WTC11 (cell line): Measurements from ENCODE around the gene CHN1. TPM values are rescaled to one million over a fixed set of nuclear protein-coding genes. Genes with fewer than 3 reads are reported as not detected.

Experiments used
- ATAC-seq: fragments of 200-7000 bp; cut with Tn5 transposase; 2 replicates; pipeline ENCODE4 v1.10.0; 2021; ENCODE audit warnings: mild to moderate bottlenecking, moderate library complexity
- CTCF ChIA-PET: fragments of 300-600 bp; sonication (Branson Sonifier 250); formaldehyde crosslinking; loops from one replicate; lab custom pipeline; 2021; ENCODE audit warnings: antibody characterized with exemption; lab: Charles Lee
- POLR2A ChIA-PET: fragments of 350-600 bp; sonication (Branson Sonifier 250); formaldehyde crosslinking; loops from one replicate; lab custom pipeline; 2021; ENCODE audit warnings: antibody characterized with exemption; lab: Charles Lee
- DNase-seq: peaks from one replicate; pipeline ENCODE4 v3.0.0; 2021; ENCODE audit warnings: low spot score
- H3K27ac Mint-ChIP-seq: 2 replicates; pipeline ENCODE4 v1.8.0; 2021; ENCODE audit warnings: mixed read lengths
- H3K27me3 Mint-ChIP-seq: 2 replicates; pipeline ENCODE4 v1.8.0; 2021; ENCODE audit warnings: low read depth, mild to moderate bottlenecking, moderate library complexity, mixed read lengths
- H3K36me3 Mint-ChIP-seq: 2 replicates; pipeline ENCODE4 v1.8.0; 2021; ENCODE audit warnings: mixed read lengths
- H3K4me1 Mint-ChIP-seq: 2 replicates; pipeline ENCODE4 v1.8.0; 2022; ENCODE audit warnings: mixed read lengths
- H3K4me3 Mint-ChIP-seq: 2 replicates; pipeline ENCODE4 v1.8.0; 2021; ENCODE audit warnings: mild to moderate bottlenecking, moderate library complexity, mixed read lengths
- H3K9me3 Mint-ChIP-seq: 2 replicates; pipeline ENCODE4 v1.8.0; 2021; ENCODE audit warnings: mixed read lengths
- E2F1 ChIP-seq: sonication (generic); formaldehyde crosslinking; IDR thresholded peaks from 2 replicates; pipeline ENCODE4 v1.8.0; 2022; ENCODE audit warnings: mild to moderate bottlenecking, missing genetic modification reagents
- ELF4 ChIP-seq: sonication (generic); formaldehyde crosslinking; IDR thresholded peaks from 2 replicates; pipeline ENCODE4 v1.8.1; 2022; ENCODE audit warnings: low read depth, mild to moderate bottlenecking, moderate library complexity, missing genetic modification reagents
- ETV6 ChIP-seq: sonication (generic); formaldehyde crosslinking; IDR thresholded peaks from 2 replicates; pipeline ENCODE4 v1.8.1; 2022; ENCODE audit warnings: mild to moderate bottlenecking, missing genetic modification reagents
- FOXJ3 ChIP-seq: sonication (generic); formaldehyde crosslinking; IDR thresholded peaks from 2 replicates; pipeline ENCODE4 v1.9.0; 2021; ENCODE audit warnings: missing genetic modification reagents, mild to moderate bottlenecking, borderline replicate concordance
- FOXP1 ChIP-seq: sonication (generic); formaldehyde crosslinking; IDR thresholded peaks from 2 replicates; pipeline ENCODE4 v1.8.0; 2022; ENCODE audit warnings: missing genetic modification reagents, mild to moderate bottlenecking, moderate library complexity, borderline replicate concordance
- GTF2I ChIP-seq: fragments of 250-450 bp; sonication (Bioruptor Pico); conservative IDR thresholded peaks from 2 replicates; pipeline ENCODE4 v1.4.0; 2021; ENCODE audit warnings: mild to moderate bottlenecking
- IRF1 ChIP-seq: sonication (generic); formaldehyde crosslinking; IDR thresholded peaks from 2 replicates; pipeline ENCODE4 v1.8.0; 2023; ENCODE audit warnings: missing genetic modification reagents
- MLX ChIP-seq: sonication (generic); formaldehyde crosslinking; IDR thresholded peaks from 2 replicates; pipeline ENCODE4 v1.8.1; 2023; ENCODE audit warnings: mild to moderate bottlenecking, missing genetic modification reagents, moderate library complexity
- RELA ChIP-seq: sonication (generic); formaldehyde crosslinking; IDR thresholded peaks from 2 replicates; pipeline ENCODE4 v1.8.1; 2022; ENCODE audit warnings: missing genetic modification reagents, mild to moderate bottlenecking, borderline replicate concordance
- RORB ChIP-seq: fragments of 250-450 bp; sonication (Bioruptor Pico); IDR thresholded peaks from 2 replicates; pipeline ENCODE4 v1.9.0; 2021; ENCODE audit warnings: mild to moderate bottlenecking
- STAT6 ChIP-seq: sonication (generic); formaldehyde crosslinking; conservative IDR thresholded peaks from 2 replicates; pipeline ENCODE4 v1.8.1; 2023; ENCODE audit warnings: mild to moderate bottlenecking, low read depth, missing genetic modification reagents, moderate library complexity
- ZNF138 ChIP-seq: sonication (generic); formaldehyde crosslinking; conservative IDR thresholded peaks from 2 replicates; pipeline ENCODE4 v1.8.1; 2022; ENCODE audit warnings: mild to moderate bottlenecking, moderate library complexity, missing genetic modification reagents
- ZNF232 ChIP-seq: sonication (generic); formaldehyde crosslinking; IDR thresholded peaks from 2 replicates; pipeline ENCODE4 v1.8.0; 2022; ENCODE audit warnings: mild to moderate bottlenecking, missing genetic modification reagents
- ZNF281 ChIP-seq: sonication (generic); formaldehyde crosslinking; IDR thresholded peaks from 2 replicates; pipeline ENCODE4 v1.8.0; 2023; ENCODE audit warnings: mild to moderate bottlenecking, missing genetic modification reagents
- ZNF396 ChIP-seq: fragments of 250-450 bp; sonication (Bioruptor Pico); IDR thresholded peaks from 2 replicates; pipeline ENCODE4 v1.8.0; 2021; ENCODE audit warnings: mild to moderate bottlenecking, moderate library complexity, borderline replicate concordance
- total RNA-seq: library from RNA; stranded (reverse); gene quantifications from 3 replicates; pipeline ENCODE4 v1.2.3, GENCODE V29; 2021
- TF ChIP-seq, protein P1 (sequence below): fragments of 250-450 bp; sonication (Bioruptor Pico); IDR thresholded peaks from 2 replicates; pipeline ENCODE4 v1.9.0; 2021; ENCODE audit warnings: moderate library complexity, mild to moderate bottlenecking, inconsistent platforms, borderline replicate concordance
- TF ChIP-seq, protein P2 (sequence below): sonication (generic); formaldehyde crosslinking; IDR thresholded peaks from 2 replicates; pipeline ENCODE4 v1.8.1; 2022; ENCODE audit warnings: mild to moderate bottlenecking, moderate library complexity, missing genetic modification reagents
- TF ChIP-seq, protein P3 (sequence below): sonication (generic); formaldehyde crosslinking; IDR thresholded peaks from 2 replicates; pipeline ENCODE4 v1.8.1; 2022; ENCODE audit warnings: low read depth, mild to moderate bottlenecking, moderate library complexity, missing genetic modification reagents, borderline replicate concordance
- TF ChIP-seq, protein P4 (sequence below): fragments of 250-450 bp; sonication (Bioruptor Pico); conservative IDR thresholded peaks from 2 replicates; pipeline ENCODE4 v1.9.0; 2021; ENCODE audit warnings: mild to moderate bottlenecking
- TF ChIP-seq, protein P5 (sequence below): sonication (generic); formaldehyde crosslinking; IDR thresholded peaks from 2 replicates; pipeline ENCODE4 v1.8.0; 2022; ENCODE audit warnings: mild to moderate bottlenecking, missing genetic modification reagents

CHN1 gene
- total RNA-seq, 1 experiment from 2014 or later = 30.0 TPM

DNA sequence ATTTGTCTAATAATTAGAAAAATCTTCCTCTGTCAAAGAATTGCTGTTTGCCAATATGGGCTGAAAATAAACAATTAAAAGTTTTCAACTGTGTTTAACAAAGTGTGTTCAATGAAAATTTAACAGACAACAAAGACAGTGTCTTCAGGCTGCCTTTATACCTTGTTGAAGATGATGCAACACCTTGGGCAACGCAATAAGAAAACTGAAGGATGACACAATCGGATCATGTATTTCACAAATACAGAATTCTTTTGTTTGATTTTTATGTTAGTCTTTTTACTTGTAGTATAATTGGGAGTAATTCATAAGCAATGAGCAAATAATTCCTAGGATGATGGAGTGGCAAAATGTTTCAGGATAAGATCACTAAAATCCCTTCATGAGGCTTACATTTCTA lies 27.8 kb downstream of the CHN1 start:
- CTCF ChIA-PET = no interaction called here
- no peak for ATAC-seq
- DNase-seq = no peak
- no peaks in the 10 kb centered on the region for H3K27me3 Mint-ChIP-seq
- no peak for TF ChIP-seq MLX (CRISPR knock-in tag)
- TF ChIP-seq ZNF396 (CRISPR knock-in tag) = no peak
- TF ChIP-seq GTF2I (CRISPR knock-in tag) = no peak
- TF ChIP-seq FOXJ3 (CRISPR knock-in tag) = no peak
- no peak for TF ChIP-seq ZNF138 (CRISPR knock-in tag)
- no peak for TF ChIP-seq FOXP1 (CRISPR knock-in tag)
- TF ChIP-seq RELA (CRISPR knock-in tag) = no peak
- TF ChIP-seq STAT6 (CRISPR knock-in tag) = no peak
- TF ChIP-seq, protein P1, sequence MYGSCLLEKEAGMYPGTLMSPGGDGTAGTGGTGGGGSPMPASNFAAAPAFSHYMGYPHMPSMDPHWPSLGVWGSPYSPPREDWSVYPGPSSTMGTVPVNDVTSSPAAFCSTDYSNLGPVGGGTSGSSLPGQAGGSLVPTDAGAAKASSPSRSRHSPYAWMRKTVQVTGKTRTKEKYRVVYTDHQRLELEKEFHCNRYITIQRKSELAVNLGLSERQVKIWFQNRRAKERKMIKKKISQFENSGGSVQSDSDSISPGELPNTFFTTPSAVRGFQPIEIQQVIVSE (CRISPR knock-in tag) = no peak
- TF ChIP-seq, protein P2, sequence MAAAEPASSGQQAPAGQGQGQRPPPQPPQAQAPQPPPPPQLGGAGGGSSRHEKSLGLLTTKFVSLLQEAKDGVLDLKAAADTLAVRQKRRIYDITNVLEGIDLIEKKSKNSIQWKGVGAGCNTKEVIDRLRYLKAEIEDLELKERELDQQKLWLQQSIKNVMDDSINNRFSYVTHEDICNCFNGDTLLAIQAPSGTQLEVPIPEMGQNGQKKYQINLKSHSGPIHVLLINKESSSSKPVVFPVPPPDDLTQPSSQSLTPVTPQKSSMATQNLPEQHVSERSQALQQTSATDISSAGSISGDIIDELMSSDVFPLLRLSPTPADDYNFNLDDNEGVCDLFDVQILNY (CRISPR knock-in tag) = no peak
- TF ChIP-seq, protein P3, sequence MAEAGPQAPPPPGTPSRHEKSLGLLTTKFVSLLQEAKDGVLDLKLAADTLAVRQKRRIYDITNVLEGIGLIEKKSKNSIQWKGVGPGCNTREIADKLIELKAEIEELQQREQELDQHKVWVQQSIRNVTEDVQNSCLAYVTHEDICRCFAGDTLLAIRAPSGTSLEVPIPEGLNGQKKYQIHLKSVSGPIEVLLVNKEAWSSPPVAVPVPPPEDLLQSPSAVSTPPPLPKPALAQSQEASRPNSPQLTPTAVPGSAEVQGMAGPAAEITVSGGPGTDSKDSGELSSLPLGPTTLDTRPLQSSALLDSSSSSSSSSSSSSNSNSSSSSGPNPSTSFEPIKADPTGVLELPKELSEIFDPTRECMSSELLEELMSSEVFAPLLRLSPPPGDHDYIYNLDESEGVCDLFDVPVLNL (CRISPR knock-in tag) = no peak
- no peak for TF ChIP-seq E2F1 (CRISPR knock-in tag)
- TF ChIP-seq RORB (CRISPR knock-in tag) = no peak
- TF ChIP-seq, protein P4, sequence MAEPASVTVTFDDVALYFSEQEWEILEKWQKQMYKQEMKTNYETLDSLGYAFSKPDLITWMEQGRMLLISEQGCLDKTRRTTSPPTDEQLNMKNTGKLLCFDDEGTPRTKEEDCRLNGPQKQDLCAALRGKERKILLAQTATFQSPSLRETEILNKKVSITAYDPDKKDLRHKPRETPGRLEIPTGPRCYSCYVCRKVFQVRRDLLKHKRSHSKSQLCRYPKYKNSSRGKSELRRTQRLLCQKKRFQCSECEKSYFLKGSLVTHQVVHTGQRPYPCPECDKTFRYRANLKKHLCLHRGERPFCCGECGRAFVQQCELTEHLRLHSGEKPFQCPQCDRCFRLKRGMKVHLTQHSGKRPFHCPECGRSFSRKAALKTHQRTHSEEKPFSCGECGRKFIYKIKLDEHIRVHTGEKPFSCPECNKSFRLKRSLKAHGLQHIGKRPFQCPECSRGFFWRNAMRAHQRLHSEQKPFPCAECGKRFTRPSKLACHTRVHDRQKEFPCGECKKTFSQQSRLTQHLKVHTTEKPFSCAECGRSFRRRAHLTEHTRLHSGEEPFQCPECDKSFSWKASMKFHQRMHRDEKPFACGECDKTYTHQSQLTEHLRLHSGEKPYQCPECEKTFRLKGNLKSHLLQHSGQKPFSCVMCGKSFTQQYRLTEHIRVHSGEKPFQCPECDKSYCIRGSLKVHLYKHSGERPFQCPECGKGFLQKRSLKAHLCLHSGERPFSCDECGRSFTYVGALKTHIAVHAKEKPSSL (CRISPR knock-in tag) = no peak
- TF ChIP-seq ZNF232 (CRISPR knock-in tag) = no peak
- TF ChIP-seq ELF4 = no peak
- TF ChIP-seq, protein P5, sequence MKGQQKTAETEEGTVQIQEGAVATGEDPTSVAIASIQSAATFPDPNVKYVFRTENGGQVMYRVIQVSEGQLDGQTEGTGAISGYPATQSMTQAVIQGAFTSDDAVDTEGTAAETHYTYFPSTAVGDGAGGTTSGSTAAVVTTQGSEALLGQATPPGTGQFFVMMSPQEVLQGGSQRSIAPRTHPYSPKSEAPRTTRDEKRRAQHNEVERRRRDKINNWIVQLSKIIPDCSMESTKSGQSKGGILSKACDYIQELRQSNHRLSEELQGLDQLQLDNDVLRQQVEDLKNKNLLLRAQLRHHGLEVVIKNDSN = no peak
- no peak for TF ChIP-seq ETV6 (CRISPR knock-in tag)
- TF ChIP-seq IRF1 (CRISPR knock-in tag) = no peak
- TF ChIP-seq ZNF281 = no peak
- TF ChIP-seq, all 79 proteins: peak for 0
- Mint-ChIP-seq H3K36me3 (peaks cover 3% of the 10 kb centered on the region; the same call in 1 of the 2 replicates), H3K4me1 (peaks cover 51% of the 10 kb centered on the region), H3K4me3 (no peak overlapping the region), H3K9me3 (no peaks in the 10 kb centered on the region), H3K27ac (no peak overlapping the region)
- POLR2A ChIA-PET = no interaction called here
